Caco-2 (cell line): ENCODE measurements around the gene ARHGEF1. TPM values are rescaled to one million over a fixed set of nuclear protein-coding genes. Genes with fewer than 3 reads are reported as not detected.

ENCODE experiments used
- BruUV-seq: library from RNA; stranded (reverse); fragments of 400-500 nt; replicated peaks from 2 replicates; lab custom pipeline; 2021; lab: Mats Ljungman, UMichigan
- CTCF ChIA-PET: fragments of 300-600 bp; sonication (Branson Sonifier 250); formaldehyde crosslinking; loops from one replicate; lab custom pipeline; 2022; ENCODE audit warnings: antibody characterized with exemption; lab: Charles Lee
- POLR2A ChIA-PET: fragments of 300-600 bp; sonication (Branson Sonifier 250); formaldehyde crosslinking; loops from one replicate; lab custom pipeline; 2022; ENCODE audit warnings: antibody characterized with exemption; lab: Charles Lee
- DNase-seq, 2 experiments: peaks; one replicate each; pipeline versions ENCODE4 v3.0.0 to v3.0.0-alpha.2; 2020 to 2022
- H3K27me3 ChIP-seq: replicated peaks from 2 replicates; pipeline ENCODE4 v1.6.0; 2011; ENCODE audit warnings: low read length; ENCODE audit not compliant: control insufficient read depth, insufficient read depth
- H3K36me3 ChIP-seq: 2 replicates; pipeline ENCODE4 v1.5.1; 2011; ENCODE audit warnings: low read length; ENCODE audit not compliant: control insufficient read depth, insufficient read depth
- H3K4me1 ChIP-seq: fragments of 250-450 bp; sonication (Bioruptor Pico); 2 replicates; pipeline ENCODE4 v1.5.1; 2020; ENCODE audit warnings: mild to moderate bottlenecking
- H3K4me3 ChIP-seq: 2 replicates; pipeline ENCODE4 v1.5.1; 2011; ENCODE audit warnings: low read depth, mild to moderate bottlenecking, control low read depth, low read length
- H3K9me3 ChIP-seq: fragments of 250-450 bp; sonication (Bioruptor Pico); 2 replicates; pipeline ENCODE4 v1.5.1; 2020; ENCODE audit warnings: mild to moderate bottlenecking, moderate library complexity
- H3K27ac Mint-ChIP-seq: one replicate; pipeline ENCODE4 v1.8.0; 2022; ENCODE audit warnings: mixed read lengths; ENCODE audit not compliant: unreplicated experiment
- H3K27me3 Mint-ChIP-seq: one replicate; pipeline ENCODE4 v1.8.0; 2022; ENCODE audit warnings: mixed read lengths; ENCODE audit not compliant: insufficient read depth, unreplicated experiment
- H3K36me3 Mint-ChIP-seq: one replicate; pipeline ENCODE4 v1.8.0; 2022; ENCODE audit warnings: mild to moderate bottlenecking, mixed read lengths; ENCODE audit not compliant: insufficient read depth, unreplicated experiment
- H3K4me1 Mint-ChIP-seq: one replicate; pipeline ENCODE4 v1.8.0; 2022; ENCODE audit warnings: low read depth, mixed read lengths; ENCODE audit not compliant: unreplicated experiment
- H3K4me3 Mint-ChIP-seq: one replicate; pipeline ENCODE4 v1.8.0; 2022; ENCODE audit warnings: mild to moderate bottlenecking, moderate library complexity, mixed read lengths; ENCODE audit not compliant: unreplicated experiment
- H3K9me3 Mint-ChIP-seq: one replicate; pipeline ENCODE4 v1.8.0; 2022; ENCODE audit warnings: mixed read lengths; ENCODE audit not compliant: unreplicated experiment
- CTCF ChIP-seq, 2 experiments: fragments of 200-600 bp in 1 of 2; IDR thresholded peaks; 1 replicate in 1 of 2; 2 replicates in 1 of 2; pipeline versions ENCODE4 v1.5.1 to v1.8.0; 2011 to 2022; ENCODE audit warnings: antibody characterized with exemption in 1 of 2, control low read depth in 1 of 2, inconsistent platforms in 1 of 2, low read depth in 1 of 2, low read length in 1 of 2, mild to moderate bottlenecking in 1 of 2, moderate library complexity in 1 of 2; ENCODE audit not compliant: insufficient read depth in 1 of 2, severe bottlenecking in 1 of 2, unreplicated experiment in 1 of 2
- intact Hi-C: fragments of 100-400 bp; cut with micrococcal nuclease; formaldehyde crosslinking; loops from one replicate; pipeline ENCODE4 v1.10.0; 2022; ENCODE audit not compliant: unreplicated experiment
- total RNA-seq: library from RNA; stranded (reverse); gene quantifications from 2 replicates; pipeline ENCODE4 v1.2.3, GENCODE V29; 2022

ARHGEF1 gene
- total RNA-seq, 1 experiment from 2014 or later: 63.5 TPM

DNA sequence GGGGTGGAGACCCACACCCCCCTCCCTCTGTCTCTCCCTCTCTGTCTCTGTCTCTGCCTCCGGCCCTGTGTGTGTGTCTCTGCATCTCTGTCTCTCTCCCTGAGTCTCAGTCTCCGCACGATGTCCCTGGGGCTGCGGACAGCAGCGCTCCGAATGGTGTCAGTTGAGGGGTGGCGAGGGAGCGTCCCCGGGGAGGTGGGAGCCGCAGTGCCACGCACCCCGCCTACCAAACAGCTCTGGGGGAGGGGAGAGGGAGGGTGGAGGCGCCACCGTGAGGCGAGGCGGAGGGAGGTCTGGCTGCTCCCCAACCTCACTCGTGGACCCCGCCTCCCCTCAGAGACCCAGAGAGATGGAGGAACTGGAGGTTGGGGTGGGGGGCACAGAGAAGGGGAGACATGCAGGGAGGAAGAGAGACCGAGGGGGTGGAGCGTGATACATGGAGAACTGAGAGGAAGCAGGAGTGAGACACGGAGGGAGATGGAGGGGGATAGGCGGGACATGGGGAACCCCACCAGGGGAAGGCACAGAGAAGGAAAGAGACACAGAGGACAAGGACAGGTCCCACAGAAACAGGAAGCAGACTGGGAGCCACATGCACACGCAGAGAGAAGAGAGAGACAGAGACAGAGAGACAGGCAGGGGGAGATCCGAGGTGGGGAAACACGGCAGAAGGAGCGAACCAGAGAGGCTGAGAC, 38.0 kb downstream of the ARHGEF1 start:
- Mint-ChIP-seq H3K4me1 (peaks cover 13% of the 10 kb centered on the region), H3K27ac (no peak overlapping the region), H3K4me3 (no peak overlapping the region), H3K9me3 (no peaks in the 10 kb centered on the region), H3K27me3 (peaks cover 7% of the 10 kb centered on the region), H3K36me3 (no peaks in the 10 kb centered on the region)
- no peaks in the 10 kb centered on the region for H3K9me3 ChIP-seq
- ChIA-PET POLR2A (no interaction called here), CTCF (no interaction called here)
- intact Hi-C loops: no loop called here
- no peaks in the 10 kb centered on the region for H3K4me1 ChIP-seq
- H3K4me3 ChIP-seq: no peak overlapping the region
- TF ChIP-seq CTCF (IDR thresholded peaks at IDR 0.05; ENCODE audit: insufficient read depth in 1 of 2, low read depth in 1 of 2, low read length in 1 of 2, severe bottlenecking in 1 of 2, unreplicated experiment in 1 of 2): no peak
- DNase-seq: no peak
- no peaks in the 10 kb centered on the region for H3K36me3 ChIP-seq
- BruUV-seq: no TSS peak
- H3K27me3 ChIP-seq: no peaks in the 10 kb centered on the region; the same call in 1 of the 2 replicates

GRCh38 chr19:41921577-41922576, 38.9 kb downstream of the ARHGEF1 start:
- CTCF ChIA-PET: no interaction called here

More at GRCh38 chr19:41921577-41922576, 38.9 kb downstream of the ARHGEF1 start:
- Mint-ChIP-seq H3K27me3 (peaks cover 7% of the 10 kb centered on the region), H3K4me3 (no peak overlapping the region), H3K9me3 (no peaks in the 10 kb centered on the region), H3K27ac (no peak overlapping the region), H3K36me3 (no peaks in the 10 kb centered on the region), H3K4me1 (peaks cover 13% of the 10 kb centered on the region)
- no peak for DNase-seq
- POLR2A ChIA-PET: no interaction called here
- no peaks in the 10 kb centered on the region for H3K36me3 ChIP-seq
- no peak for TF ChIP-seq CTCF (IDR thresholded peaks at IDR 0.05; ENCODE audit: insufficient read depth in 1 of 2, low read depth in 1 of 2, low read length in 1 of 2, severe bottlenecking in 1 of 2, unreplicated experiment in 1 of 2)
- H3K4me1 ChIP-seq: no peaks in the 10 kb centered on the region
- H3K4me3 ChIP-seq: no peak overlapping the region
- no peaks in the 10 kb centered on the region; the same call in 1 of the 2 replicates for H3K27me3 ChIP-seq
- H3K9me3 ChIP-seq: no peaks in the 10 kb centered on the region
- intact Hi-C loops: no loop called here
- BruUV-seq: no TSS peak
